IPS-15b (cell line): ENCODE results near the gene TRIOBP.

Source experiments
- H3K27me3 ChIP-seq: one replicate; pipeline ENCODE4 v1.6.1; 2013; ENCODE audit warnings: low read length; ENCODE audit not compliant: control insufficient read depth, insufficient read depth
- H3K36me3 ChIP-seq: one replicate; pipeline ENCODE4 v1.6.1; 2013; ENCODE audit warnings: low read length; ENCODE audit not compliant: control insufficient read depth, insufficient read depth
- H3K4me1 ChIP-seq: one replicate; pipeline ENCODE4 v1.6.1; 2013; ENCODE audit warnings: mild to moderate bottlenecking, low read length; ENCODE audit not compliant: control insufficient read depth, insufficient read depth
- H3K4me3 ChIP-seq: one replicate; pipeline ENCODE4 v1.5.1; 2013; ENCODE audit warnings: low read depth, low read length
- H3K9ac ChIP-seq: one replicate; pipeline ENCODE4 v1.6.1; 2013; ENCODE audit warnings: low read depth, mild to moderate bottlenecking, low read length
- H3K9me3 ChIP-seq: one replicate; pipeline ENCODE4 v1.6.1; 2013; ENCODE audit warnings: mild to moderate bottlenecking, low read length; ENCODE audit not compliant: control insufficient read depth, insufficient read depth

The TRIOBP gene

GRCh38 chr22:37741312-37741795, 44.5 kb downstream of the TRIOBP start:
- H3K9ac ChIP-seq: no peak overlapping the region
- H3K4me1 ChIP-seq: no peaks in the 10 kb centered on the region
- H3K4me3 ChIP-seq: no peak overlapping the region
- H3K27me3 ChIP-seq: peaks cover 6% of the 10 kb centered on the region
- peaks cover 4% of the 10 kb centered on the region for H3K36me3 ChIP-seq
- H3K9me3 ChIP-seq: no peaks in the 10 kb centered on the region

- no peak overlapping the region for H3K9ac ChIP-seq
- H3K27me3 ChIP-seq: peaks cover 5% of the 10 kb centered on the region
- H3K4me1 ChIP-seq: no peaks in the 10 kb centered on the region
- no peak overlapping the region for H3K4me3 ChIP-seq
- no peaks in the 10 kb centered on the region for H3K9me3 ChIP-seq
- peaks cover 4% of the 10 kb centered on the region for H3K36me3 ChIP-seq
These were observed 45.7 kb downstream of the TRIOBP start for GRCh38 chr22:37742376-37743171.

- H3K4me3 ChIP-seq: no peak overlapping the region
- no peaks in the 10 kb centered on the region for H3K4me1 ChIP-seq
- H3K9me3 ChIP-seq: no peaks in the 10 kb centered on the region
- no peaks in the 10 kb centered on the region for H3K36me3 ChIP-seq
- H3K9ac ChIP-seq: no peak overlapping the region
- no peaks in the 10 kb centered on the region for H3K27me3 ChIP-seq
These were observed 47.7 kb downstream of the TRIOBP start for GRCh38 chr22:37744589-37744988.

GRCh38 chr22:37745548-37746365, 48.9 kb downstream of the TRIOBP start:
- no peaks in the 10 kb centered on the region for H3K36me3 ChIP-seq
- no peaks in the 10 kb centered on the region for H3K27me3 ChIP-seq
- no peaks in the 10 kb centered on the region for H3K9me3 ChIP-seq
- peak overlapping the region; percentile 82 for H3K9ac ChIP-seq
- H3K4me1 ChIP-seq: no peaks in the 10 kb centered on the region
- H3K4me3 ChIP-seq: peak overlapping the region; percentile 61

DNA sequence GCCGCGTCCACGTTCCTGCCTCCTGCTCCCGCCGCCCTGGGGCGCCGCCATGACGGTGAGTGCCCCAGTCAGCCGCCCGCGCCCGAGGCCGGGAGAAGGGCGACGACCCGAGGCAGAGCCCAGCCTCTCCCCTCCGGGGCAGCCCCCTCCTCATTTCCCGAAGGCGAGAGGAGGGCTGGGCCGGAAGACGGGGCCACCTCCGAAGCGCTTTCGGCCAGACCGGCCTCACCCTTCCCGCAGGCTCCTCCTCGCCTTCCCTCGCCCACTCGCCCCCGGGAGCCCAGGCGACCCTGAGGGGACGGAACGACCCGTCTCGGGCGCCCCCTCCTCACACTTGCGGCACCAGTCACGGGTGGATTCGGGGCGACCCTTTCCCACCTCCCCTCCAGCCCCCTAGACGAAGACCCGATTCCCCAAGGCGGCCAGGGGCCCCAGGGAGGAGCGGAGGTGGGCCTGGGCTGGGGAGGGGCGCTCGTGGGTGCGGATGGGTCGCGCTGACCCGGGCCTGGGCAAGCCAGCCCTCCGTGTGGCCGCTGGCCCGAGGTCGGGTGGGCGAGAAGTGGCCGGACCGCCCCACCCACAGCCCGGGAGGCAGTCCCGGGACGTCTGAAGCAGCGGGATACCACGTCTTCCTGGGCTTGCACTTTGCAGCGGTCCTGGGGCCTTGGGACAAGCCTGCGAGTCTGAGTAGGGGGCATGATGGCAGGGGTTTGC, 49.7 kb downstream of the TRIOBP start:
- H3K36me3 ChIP-seq: no peaks in the 10 kb centered on the region
- peak overlapping the region; percentile 61 for H3K4me3 ChIP-seq
- no peaks in the 10 kb centered on the region for H3K9me3 ChIP-seq
- H3K27me3 ChIP-seq: no peaks in the 10 kb centered on the region
- peak overlapping the region; percentile 89 for H3K9ac ChIP-seq
- peaks cover 3% of the 10 kb centered on the region for H3K4me1 ChIP-seq

DNA sequence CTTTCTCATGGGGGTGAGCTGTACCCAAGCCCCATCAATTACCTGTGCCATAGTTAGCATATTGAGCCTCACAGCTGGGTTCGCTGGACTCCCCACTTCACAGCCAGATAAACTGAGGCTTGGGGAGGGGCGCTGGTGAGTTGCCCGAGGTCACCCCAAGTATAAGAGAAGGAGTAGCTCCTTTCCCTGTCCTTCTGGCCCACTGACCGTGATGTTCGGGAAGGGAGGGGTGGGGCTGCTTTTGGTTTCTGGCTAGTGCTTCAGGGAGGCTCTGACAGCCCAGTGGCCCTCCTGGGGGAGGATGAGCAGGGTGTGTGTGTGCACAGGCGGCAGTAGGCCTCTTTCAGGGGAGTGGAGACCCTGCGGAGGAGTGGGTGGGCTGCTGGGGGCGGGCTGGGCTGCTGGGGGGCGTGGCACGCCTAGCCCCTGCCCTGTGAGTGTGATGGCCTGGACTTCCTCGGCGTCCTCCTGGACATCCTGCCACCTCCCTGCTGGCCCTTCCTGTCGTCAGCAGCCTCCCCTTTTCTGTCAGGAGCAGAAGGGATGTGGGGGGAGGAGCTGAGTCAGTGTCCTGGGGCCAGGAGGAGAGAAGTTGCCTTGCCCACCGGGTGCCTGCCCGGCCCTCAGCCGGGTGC, 50.3 kb downstream of the TRIOBP start:
- Histone ChIP-seq H3K27me3 (no peaks in the 10 kb centered on the region), H3K4me1 (peaks cover 3% of the 10 kb centered on the region), H3K4me3 (peak overlapping the region; percentile 61), H3K36me3 (no peaks in the 10 kb centered on the region), H3K9me3 (no peaks in the 10 kb centered on the region), H3K9ac (no peak overlapping the region)

GRCh38 chr22:37747715-37748100, 50.9 kb downstream of the TRIOBP start:
- Histone ChIP-seq H3K36me3 (no peaks in the 10 kb centered on the region), H3K4me1 (peaks cover 3% of the 10 kb centered on the region), H3K4me3 (peak overlapping the region; percentile 15), H3K27me3 (no peaks in the 10 kb centered on the region), H3K9me3 (no peaks in the 10 kb centered on the region), H3K9ac (no peak overlapping the region)

DNA sequence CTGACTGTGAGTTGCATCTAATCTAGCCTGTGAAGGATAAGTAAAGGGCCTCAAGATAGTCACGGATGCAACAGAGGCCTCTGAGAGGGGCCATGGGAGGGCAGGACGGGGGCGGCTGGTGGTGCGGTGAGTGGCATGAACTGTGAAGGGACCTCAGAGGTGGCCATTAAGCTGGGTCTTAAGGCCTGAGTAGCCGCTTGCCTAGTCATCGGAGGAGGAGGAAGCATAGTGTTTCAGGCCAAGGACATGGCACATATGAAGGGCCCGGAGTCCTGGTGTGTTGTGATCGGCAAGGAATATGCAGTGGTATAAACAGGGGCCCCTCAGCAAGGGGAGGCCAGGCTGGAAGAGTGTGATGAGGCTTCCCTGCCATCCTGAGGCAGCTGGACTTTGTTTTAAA, 51.8 kb downstream of the TRIOBP start:
- H3K9ac ChIP-seq: no peak overlapping the region
- no peak overlapping the region for H3K4me3 ChIP-seq
- no peaks in the 10 kb centered on the region for H3K36me3 ChIP-seq
- no peaks in the 10 kb centered on the region for H3K27me3 ChIP-seq
- H3K4me1 ChIP-seq: peaks cover 3% of the 10 kb centered on the region
- H3K9me3 ChIP-seq: no peaks in the 10 kb centered on the region

DNA sequence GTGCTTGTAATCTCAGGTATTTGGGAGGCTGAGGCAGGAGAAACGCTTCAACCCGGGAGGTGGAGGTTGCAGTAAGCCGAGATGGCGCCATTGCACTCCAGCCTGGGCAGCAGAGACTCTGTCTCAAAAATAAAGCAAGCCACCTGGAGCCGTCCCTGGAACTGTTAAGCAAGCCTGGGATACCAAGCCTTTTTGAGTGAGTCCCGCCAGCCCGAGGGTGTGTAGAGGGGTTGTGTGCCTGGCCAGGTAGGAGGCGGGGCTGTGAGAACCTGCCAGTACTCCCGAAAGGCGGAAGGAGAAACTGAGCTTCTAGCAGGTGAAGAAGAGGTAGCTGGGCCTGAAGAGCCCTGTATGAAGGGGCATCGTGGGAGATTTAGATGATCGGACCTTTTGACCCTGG, 52.4 kb downstream of the TRIOBP start:
- Histone ChIP-seq H3K4me1 (peaks cover 3% of the 10 kb centered on the region), H3K9me3 (no peaks in the 10 kb centered on the region), H3K9ac (no peak overlapping the region), H3K27me3 (no peaks in the 10 kb centered on the region), H3K36me3 (no peaks in the 10 kb centered on the region), H3K4me3 (no peak overlapping the region)

DNA sequence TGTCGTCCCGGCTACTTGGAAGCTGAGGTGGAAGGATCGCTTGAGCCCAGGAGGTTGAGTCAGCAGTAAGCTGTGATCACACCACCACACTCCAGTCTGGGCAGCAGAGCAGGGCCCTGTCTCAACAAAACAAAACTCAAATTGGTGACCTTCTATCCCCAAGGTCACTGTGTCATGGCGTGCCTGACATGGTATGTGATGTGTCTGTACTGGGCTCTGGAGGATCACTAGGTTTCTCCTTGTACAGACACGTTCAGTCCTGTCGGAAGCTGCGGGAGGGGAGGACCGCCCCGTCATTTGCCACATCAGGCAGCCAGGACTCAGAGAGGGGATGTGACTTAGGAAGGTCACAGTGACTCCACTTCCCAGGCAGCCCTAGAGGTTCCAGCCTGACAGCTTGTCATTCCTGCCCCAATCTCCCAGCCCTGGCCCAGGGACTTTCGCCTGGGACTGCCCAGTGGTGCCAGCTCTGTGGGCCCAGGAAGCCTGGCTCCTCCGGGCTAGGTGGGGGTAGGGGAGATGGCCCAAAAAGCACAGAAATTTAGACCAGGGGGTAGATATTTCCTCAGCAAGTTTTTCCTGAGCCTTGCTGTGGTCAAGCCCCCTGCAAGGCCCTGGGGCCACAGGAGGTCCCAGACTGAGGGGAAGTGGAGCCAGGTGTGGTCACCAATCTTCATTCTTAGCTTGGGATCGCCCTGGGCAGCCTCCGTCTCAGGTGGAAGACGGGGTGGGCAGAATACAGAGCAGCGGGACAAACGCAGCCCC, 53.2 kb downstream of the TRIOBP start:
- no peaks in the 10 kb centered on the region for H3K27me3 ChIP-seq
- H3K9ac ChIP-seq: no peak overlapping the region
- H3K4me3 ChIP-seq: no peak overlapping the region
- peaks cover 3% of the 10 kb centered on the region for H3K4me1 ChIP-seq
- peaks cover 7% of the 10 kb centered on the region for H3K36me3 ChIP-seq
- H3K9me3 ChIP-seq: no peaks in the 10 kb centered on the region
